K562 (cell line): Measurements from ENCODE around the gene PDE11A. TPM values are rescaled to one million over a fixed set of nuclear protein-coding genes. Genes with fewer than 3 reads are reported as not detected.

Source experiments
- ATAC-seq: fragments of 200-7000 bp; cut with Tn5 transposase; 3 replicates; pipeline ENCODE4 v1.9.1; 2020; ENCODE audit warnings: moderate library complexity
- BruUV-seq: library from RNA; stranded (reverse); fragments of 400-500 nt; replicated peaks from 2 replicates; lab custom pipeline; 2021; lab: Mats Ljungman, UMichigan
- CTCF ChIA-PET: fragments of 300-600 bp; formaldehyde crosslinking; extraction: SDS; loops from one replicate; lab custom pipeline; 2021; ENCODE audit warnings: low intra/inter-chr PET ratio; lab: Yijun Ruan, JAX
- POLR2A ChIA-PET: fragments of 300-600, 350-650 bp; sonication (Branson Sonifier 250); formaldehyde crosslinking; extraction: SDS; loops from one replicate; lab custom pipeline; 2021; ENCODE audit warnings: antibody characterized with exemption, inconsistent platforms; lab: Yijun Ruan, JAX
- DNase-seq, 4 experiments: peaks; one replicate each; pipeline versions ENCODE4 v3.0.0 to v3.0.0-alpha.2; 2011 to 2018; ENCODE audit warnings: low spot score in 3 of 4, mixed read lengths in 3 of 4; ENCODE audit errors: extremely low read depth in 1 of 4
- FAIRE-seq: peaks from 2 replicates; lab custom pipeline; 2011; peaks lifted over from hg19 to GRCh38; lab: Jason Lieb, UNC
- H2AFZ ChIP-seq: 2 replicates; pipeline ENCODE4 v1.6.0; 2011; ENCODE audit warnings: low read depth, low read length, control low read depth, inconsistent platforms
- H3K27ac ChIP-seq: fragments of 200-600 bp; 3 replicates; pipeline ENCODE4 v1.8.0; 2011; ENCODE audit warnings: low read depth, mild to moderate bottlenecking, control low read depth, inconsistent platforms, low read length, moderate library complexity, mixed read lengths; ENCODE audit errors: extremely low read depth
- H3K27me3 ChIP-seq, 2 experiments: fragments of 300-600 bp in 1 of 2; 2 replicates in 1 of 2; 3 replicates in 1 of 2; pipeline versions ENCODE4 v1.6.0 to v1.8.0; 2011; ENCODE audit warnings: inconsistent platforms in 2 of 2, low read length in 2 of 2, mild to moderate bottlenecking in 1 of 2, mixed read lengths in 1 of 2, moderate library complexity in 1 of 2; ENCODE audit not compliant: control insufficient read depth in 2 of 2, insufficient read depth in 2 of 2
- H3K36me3 ChIP-seq: fragments of 300-600 bp; 3 replicates; pipeline ENCODE4 v1.8.0; 2011; ENCODE audit warnings: mild to moderate bottlenecking, low read length, inconsistent platforms; ENCODE audit not compliant: control insufficient read depth, insufficient read depth
- H3K4me1 ChIP-seq, 2 experiments: fragments of 200-600 bp in 1 of 2; replicated peaks in 1 of 2; 2 replicates in 1 of 2; 3 replicates in 1 of 2; pipeline versions ENCODE4 v1.5.1 to v1.8.0; 2011; ENCODE audit warnings: inconsistent platforms in 2 of 2, low read length in 2 of 2, mild to moderate bottlenecking in 1 of 2, mixed read lengths in 1 of 2, moderate library complexity in 1 of 2; ENCODE audit not compliant: control insufficient read depth in 2 of 2, insufficient read depth in 2 of 2
- H3K4me2 ChIP-seq: 2 replicates; pipeline ENCODE4 v1.6.1; 2011; ENCODE audit warnings: low read length, control low read depth, inconsistent platforms, mixed read lengths; ENCODE audit not compliant: insufficient read depth
- H3K4me3 ChIP-seq: fragments of 200-600 bp; sonication (generic), shearing (Covaris generic); 2 replicates; pipeline ENCODE4 v1.5.1; 2016; ENCODE audit warnings: control low read depth, inconsistent platforms
- H3K79me2 ChIP-seq: fragments of 200-600 bp; 3 replicates; pipeline ENCODE4 v1.8.0; 2011; ENCODE audit warnings: low read length, inconsistent platforms; ENCODE audit not compliant: control insufficient read depth, insufficient read depth
- H3K9ac ChIP-seq, 2 experiments: 2 replicates each; pipeline versions ENCODE4 v1.6.0 to v1.6.1; 2011; ENCODE audit warnings: low read depth in 2 of 2, low read length in 2 of 2, control low read depth in 1 of 2, inconsistent platforms in 1 of 2, mild to moderate bottlenecking in 1 of 2, mixed read lengths in 1 of 2; ENCODE audit not compliant: insufficient read depth in 1 of 2
- H3K9me1 ChIP-seq: one replicate; pipeline ENCODE4 v1.6.0; 2011; ENCODE audit warnings: inconsistent platforms, mild to moderate bottlenecking, low read length, moderate library complexity; ENCODE audit not compliant: control insufficient read depth, insufficient read depth
- H3K9me3 ChIP-seq: replicated peaks from 2 replicates; pipeline ENCODE4 v1.5.1; 2011; ENCODE audit warnings: low read depth, low read length, inconsistent platforms; ENCODE audit not compliant: control insufficient read depth, insufficient read depth
- H4K20me1 ChIP-seq: replicated peaks from 2 replicates; pipeline ENCODE4 v1.6.1; 2011; ENCODE audit warnings: low read length, inconsistent platforms, mixed read lengths; ENCODE audit not compliant: control insufficient read depth, insufficient read depth
- ARNT ChIP-seq, 2 experiments: fragments of 450-650 bp; IDR thresholded peaks; 2 replicates each; pipeline ENCODE4 v1.6.1; 2016; ENCODE audit warnings: mild to moderate bottlenecking in 1 of 2
- FOS ChIP-seq: IDR thresholded peaks from 3 replicates; pipeline ENCODE4 v1.6.1; 2011; ENCODE audit not compliant: insufficient read length; ENCODE audit errors: extremely low read depth
- GABPB1 ChIP-seq: sonication (generic); formaldehyde crosslinking; IDR thresholded peaks from 2 replicates; pipeline ENCODE4 v1.8.0; 2022; ENCODE audit warnings: mild to moderate bottlenecking, missing genetic modification reagents
- GATA2 ChIP-seq: sonication (generic); formaldehyde crosslinking; IDR thresholded peaks from 2 replicates; pipeline ENCODE4 v1.4.0; 2020; ENCODE audit warnings: mild to moderate bottlenecking, missing genetic modification reagents
- HMG20A ChIP-seq: fragments of 450-650 bp; formaldehyde crosslinking; conservative IDR thresholded peaks from 2 replicates; pipeline ENCODE4 v1.4.0; 2020; ENCODE audit warnings: mild to moderate bottlenecking, mixed read lengths
- OTX1 ChIP-seq: fragments of 450-650 bp; formaldehyde crosslinking; IDR thresholded peaks from 2 replicates; pipeline ENCODE4 v1.4.0; 2022; ENCODE audit warnings: mild to moderate bottlenecking
- RBM15 ChIP-seq: fragments of 200-400 bp; formaldehyde crosslinking; IDR thresholded peaks from 2 replicates; pipeline ENCODE4 v1.6.1; 2018; ENCODE audit warnings: mild to moderate bottlenecking, low read length, moderate library complexity; ENCODE audit not compliant: insufficient read depth
- SIN3A ChIP-seq, 2 experiments: fragments of 150-350 bp in 1 of 2; IDR thresholded peaks; 2 replicates each; pipeline ENCODE4 v1.6.1; 2011 to 2016; ENCODE audit warnings: borderline replicate concordance in 2 of 2, low read depth in 2 of 2, low read length in 2 of 2, mild to moderate bottlenecking in 2 of 2, moderate library complexity in 2 of 2; ENCODE audit not compliant: control insufficient read depth in 1 of 2
- STAG1 ChIP-seq: sonication (generic); formaldehyde crosslinking; IDR thresholded peaks from 2 replicates; pipeline ENCODE4 v1.5.0; 2020; ENCODE audit warnings: missing genetic modification reagents, borderline replicate concordance
- TEAD4 ChIP-seq, 2 experiments: sonication (generic) in 1 of 2; formaldehyde crosslinking in 1 of 2; IDR thresholded peaks; 2 replicates each; pipeline versions ENCODE4 v1.6.1 to v1.8.0; 2012 to 2022; ENCODE audit warnings: borderline replicate concordance in 1 of 2, inconsistent platforms in 1 of 2, low read length in 1 of 2, mild to moderate bottlenecking in 1 of 2, missing genetic modification reagents in 1 of 2
- YY1 ChIP-seq, 3 experiments: IDR thresholded peaks; 2 replicates each; pipeline ENCODE4 v1.6.1; 2011; ENCODE audit warnings: low read length in 2 of 3, mild to moderate bottlenecking in 2 of 3, moderate library complexity in 2 of 3, borderline replicate concordance in 1 of 3, control low read depth in 1 of 3, low read depth in 1 of 3; ENCODE audit not compliant: insufficient read depth in 3 of 3, insufficient replicate concordance in 2 of 3, control insufficient read depth in 1 of 3, insufficient read length in 1 of 3; ENCODE audit errors: extremely low read depth in 1 of 3
- ZNF174 ChIP-seq: fragments of 250-450 bp; sonication (Bioruptor Pico); IDR thresholded peaks from 2 replicates; pipeline ENCODE4 v1.4.0; 2020; ENCODE audit warnings: mild to moderate bottlenecking
- ZNF232 ChIP-seq: sonication (generic); formaldehyde crosslinking; IDR thresholded peaks from 2 replicates; pipeline ENCODE4 v1.8.0; 2022; ENCODE audit warnings: mild to moderate bottlenecking, missing genetic modification reagents
- ZNF316 ChIP-seq: fragments of 450-650 bp; IDR thresholded peaks from 2 replicates; pipeline ENCODE4 v1.6.1; 2016
- ZNF445 ChIP-seq: fragments of 250-450 bp; sonication (Bioruptor Pico); IDR thresholded peaks from 2 replicates; pipeline ENCODE4 v1.4.0; 2020; ENCODE audit warnings: low read depth, mild to moderate bottlenecking, moderate library complexity
- ZNF561 ChIP-seq: fragments of 450-650 bp; formaldehyde crosslinking; conservative IDR thresholded peaks from 2 replicates; pipeline ENCODE4 v1.4.0; 2020; ENCODE audit warnings: mild to moderate bottlenecking, moderate library complexity
- ZNF764 ChIP-seq: fragments of 250-450 bp; sonication (Bioruptor Pico); IDR thresholded peaks from 2 replicates; pipeline ENCODE4 v1.4.0; 2020; ENCODE audit warnings: low read depth, mild to moderate bottlenecking, moderate library complexity
- WGBS: fragments of 100-300 bp; shearing (Covaris generic); methylation state at CpG from one replicate; pipeline ENCODE4 v1.1.6; 2016; ENCODE audit warnings: low coverage, mixed read lengths; ENCODE audit not compliant: insufficient coverage; ENCODE audit errors: missing lambda C conversion rate; 5-methylcytosine and 5-hydroxymethylcytosine counted together
- in situ Hi-C: fragments of 300-500 bp; cut with MboI; formaldehyde crosslinking; loops from 4 replicates; pipeline ENCODE4 v1.15.0; 2018; ENCODE audit warnings: inconsistent platforms, mixed read lengths
- intact Hi-C: fragments of 100-400 bp; cut with micrococcal nuclease; formaldehyde crosslinking; loops from 2 replicates; pipeline ENCODE4 v1.14.2; 2022
- polyA plus RNA-seq, 8 experiments: library from polyadenylated mRNA; depleted of rRNA in 4 of 8; stranded (reverse) in 5 of 8; unstranded in 3 of 8; fragments of >200 nt; fragmentation: Nextera tagmentation in 2 of 8; fragmentation: Illumina TruSeq in 1 of 8; extraction: Ambion mirVana in 2 of 8; extraction: Trizol in 1 of 8; gene quantifications; 2 replicates each; pipeline versions ENCODE4 v1.2.1 to v1.2.3, GENCODE V29; 2011 to 2014; ENCODE audit warnings: inconsistent platforms in 1 of 8, missing spikeins in 1 of 8
- total RNA-seq, 7 experiments: library from RNA; depleted of rRNA in 6 of 7; stranded (reverse); fragments of >200 nt in 6 of 7; fragmentation: Illumina TruSeq in 2 of 7; extraction: Trizol in 2 of 7; gene quantifications; 2 replicates each; pipeline versions ENCODE4 v1.2.1 to v1.2.3, GENCODE V29; 2011 to 2021; ENCODE audit warnings: low replicate concordance in 1 of 7
- TF ChIP-seq, protein P1 (sequence below): sonication (generic); formaldehyde crosslinking; IDR thresholded peaks from 2 replicates; pipeline ENCODE4 v1.8.1; 2023; ENCODE audit warnings: mild to moderate bottlenecking, missing genetic modification reagents
- TF ChIP-seq, protein P2 (sequence below): fragments of 450-650 bp; IDR thresholded peaks from 2 replicates; pipeline ENCODE4 v1.6.1; 2016; ENCODE audit warnings: missing biosample characterization, missing genetic modification characterization

The PDE11A gene
- total and polyA plus RNA-seq, 9 of the 15 experiments (the other 6 are each of a cell fraction or from before 2014, with no cell fraction given) = 3.2 to 22.1 (median 5.7) TPM

- TF ChIP-seq, protein P1, sequence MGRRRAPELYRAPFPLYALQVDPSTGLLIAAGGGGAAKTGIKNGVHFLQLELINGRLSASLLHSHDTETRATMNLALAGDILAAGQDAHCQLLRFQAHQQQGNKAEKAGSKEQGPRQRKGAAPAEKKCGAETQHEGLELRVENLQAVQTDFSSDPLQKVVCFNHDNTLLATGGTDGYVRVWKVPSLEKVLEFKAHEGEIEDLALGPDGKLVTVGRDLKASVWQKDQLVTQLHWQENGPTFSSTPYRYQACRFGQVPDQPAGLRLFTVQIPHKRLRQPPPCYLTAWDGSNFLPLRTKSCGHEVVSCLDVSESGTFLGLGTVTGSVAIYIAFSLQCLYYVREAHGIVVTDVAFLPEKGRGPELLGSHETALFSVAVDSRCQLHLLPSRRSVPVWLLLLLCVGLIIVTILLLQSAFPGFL (CRISPR knock-in tag) = no peak
- peak in 1 of 3 experiments; percentile 41 for TF ChIP-seq YY1 (IDR thresholded peaks at IDR 0.05; ENCODE audit: borderline replicate concordance in 1 of 3, control insufficient read depth in 1 of 3, extremely low read depth in 1 of 3, insufficient read depth in 3 of 3, insufficient read length in 1 of 3, insufficient replicate concordance in 2 of 3, low read depth in 1 of 3, low read length in 2 of 3)
- no peak for TF ChIP-seq TEAD4 (IDR thresholded peaks at IDR 0.05; ENCODE audit: low read length)
- TF ChIP-seq TEAD4 (CRISPR knock-in tag; IDR thresholded peaks at IDR 0.05; ENCODE audit: borderline replicate concordance) = no peak
- no peak for TF ChIP-seq GATA2 (CRISPR knock-in tag)
- no peak for TF ChIP-seq OTX1 (CRISPR knock-in tag)
- no peak for TF ChIP-seq HMG20A (CRISPR knock-in tag)
- TF ChIP-seq FOS = no peak
- no peak for TF ChIP-seq ZNF316
Observed at GRCh38 chr2:177735318-177735803, 337.2 kb downstream of the PDE11A start (continued).

GRCh38 chr2:177733322-177733855, 339.2 kb downstream of the PDE11A start:
- in situ Hi-C loops = no loop called here
- POLR2A ChIA-PET = interaction anchor here (0.7 to 1.5 kb wide), 3 partner anchors 21 to 160 kb away, joined by 3 to 5 read pairs (median 3); no protein-coding TSS in a partner anchor
- 42% methylated on average over 2 of the region's 2 CpGs for WGBS
- ATAC-seq (no peak), FAIRE-seq (no peak), DNase-seq (no peak)
- no peaks in the 10 kb centered on the region for H4K20me1 ChIP-seq
- H3K79me2 ChIP-seq = no peaks in the 10 kb centered on the region
- H3K4me2 ChIP-seq = no peak overlapping the region
- no peak overlapping the region for H3K4me3 ChIP-seq
- H3K27ac ChIP-seq = no peak overlapping the region
- H3K4me1 ChIP-seq = peaks cover 0 to 30% of the 10 kb centered on the region in 2 experiments; a peak in 3 of 5 replicates
- H3K36me3 ChIP-seq = no peaks in the 10 kb centered on the region
- BruUV-seq = no TSS peak
- no peaks in the 10 kb centered on the region for H3K9me1 ChIP-seq
- intact Hi-C loops = no loop called here
- CTCF ChIA-PET = no interaction called here
- H3K27me3 ChIP-seq = no peaks in the 10 kb centered on the region
- H3K9me3 ChIP-seq = no peaks in the 10 kb centered on the region
- no peak overlapping the region for H2AFZ ChIP-seq
- H3K9ac ChIP-seq = no peak overlapping the region
- no peak for TF ChIP-seq RBM15
- TF ChIP-seq SIN3A (IDR thresholded peaks at IDR 0.05; ENCODE audit: borderline replicate concordance in 2 of 2, control insufficient read depth in 1 of 2, low read depth in 2 of 2, low read length in 2 of 2) = no peak
- no peak for TF ChIP-seq GABPB1 (CRISPR knock-in tag)
- no peak for TF ChIP-seq ZNF445 (CRISPR knock-in tag)
- TF ChIP-seq STAG1 (CRISPR knock-in tag) = no peak
- no peak for TF ChIP-seq ZNF174
- no peak for TF ChIP-seq ZNF561 (CRISPR knock-in tag)
- TF ChIP-seq, protein P2, sequence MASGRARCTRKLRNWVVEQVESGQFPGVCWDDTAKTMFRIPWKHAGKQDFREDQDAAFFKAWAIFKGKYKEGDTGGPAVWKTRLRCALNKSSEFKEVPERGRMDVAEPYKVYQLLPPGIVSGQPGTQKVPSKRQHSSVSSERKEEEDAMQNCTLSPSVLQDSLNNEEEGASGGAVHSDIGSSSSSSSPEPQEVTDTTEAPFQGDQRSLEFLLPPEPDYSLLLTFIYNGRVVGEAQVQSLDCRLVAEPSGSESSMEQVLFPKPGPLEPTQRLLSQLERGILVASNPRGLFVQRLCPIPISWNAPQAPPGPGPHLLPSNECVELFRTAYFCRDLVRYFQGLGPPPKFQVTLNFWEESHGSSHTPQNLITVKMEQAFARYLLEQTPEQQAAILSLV (tag) = no peak
- TF ChIP-seq ZNF232 (CRISPR knock-in tag) = no peak
- no peak for TF ChIP-seq ARNT (IDR thresholded peaks at IDR 0.05)
- no peak for TF ChIP-seq ZNF764 (CRISPR knock-in tag)
